Ishikawa (cell line): ENCODE data around the gene SLC2A8.

Source experiments
- CEBPB ChIP-seq: IDR thresholded peaks from 2 replicates; pipeline ENCODE4 v1.6.1; 2012
- CREB1 ChIP-seq: IDR thresholded peaks from 2 replicates; pipeline ENCODE4 v1.6.1; 2012; ENCODE audit warnings: low read depth
- EGR1 ChIP-seq: IDR thresholded peaks from 2 replicates; pipeline ENCODE4 v1.6.1; 2012
- EP300 ChIP-seq: IDR thresholded peaks from 2 replicates; pipeline ENCODE4 v1.6.1; 2012; ENCODE audit warnings: borderline replicate concordance
- MAX ChIP-seq: IDR thresholded peaks from 2 replicates; pipeline ENCODE4 v1.6.1; 2012
- RAD21 ChIP-seq: IDR thresholded peaks from 2 replicates; pipeline ENCODE4 v1.6.1; 2012; ENCODE audit warnings: low read depth
- REST ChIP-seq: IDR thresholded peaks from 2 replicates; pipeline ENCODE4 v1.6.1; 2012; ENCODE audit warnings: low read depth, mild to moderate bottlenecking
- TAF1 ChIP-seq: IDR thresholded peaks from 2 replicates; pipeline ENCODE4 v1.6.1; 2012; ENCODE audit warnings: low read depth, mild to moderate bottlenecking
- TCF12 ChIP-seq: IDR thresholded peaks from 2 replicates; pipeline ENCODE4 v1.6.1; 2012; ENCODE audit warnings: low read depth
- TEAD4 ChIP-seq: IDR thresholded peaks from 2 replicates; pipeline ENCODE4 v1.6.1; 2012
- YY1 ChIP-seq: IDR thresholded peaks from 2 replicates; pipeline ENCODE4 v1.6.1; 2012; ENCODE audit warnings: low read depth
- ZBTB7A ChIP-seq: IDR thresholded peaks from 2 replicates; pipeline ENCODE4 v1.6.1; 2012; ENCODE audit warnings: low read depth

DNA sequence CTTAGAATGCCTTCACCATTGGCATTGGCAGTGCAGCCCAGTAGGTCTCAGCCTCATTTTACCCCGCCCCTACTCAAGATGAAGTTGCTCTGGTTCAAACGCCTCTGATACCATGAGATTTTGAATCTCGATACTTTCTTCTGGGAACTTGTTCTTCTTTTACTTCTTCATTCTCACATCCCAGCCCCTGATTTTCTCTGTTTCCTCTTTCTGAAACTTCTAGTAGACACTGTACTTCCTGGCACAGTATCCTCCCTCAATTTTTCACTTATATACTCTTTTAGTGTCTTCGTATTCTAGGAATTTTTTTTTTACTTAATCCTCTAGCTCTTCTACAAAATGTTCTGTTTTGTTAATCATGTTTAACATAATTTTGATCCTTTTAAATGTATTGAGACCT lies 14.2 kb downstream of the SLC2A8 start:
- TF ChIP-seq REST (no peak), RAD21 (no peak), YY1 (no peak), CEBPB (no peak), EGR1 (no peak), EP300 (no peak), MAX (no peak), TAF1 (no peak), CREB1 (no peak), TEAD4 (no peak), ZBTB7A (no peak), TCF12 (no peak)
